ENCODE results near the gene SLC13A4.

GRCh38 chr7:135673360-135673706 is 54.7 kb downstream of the SLC13A4 start:
- TF ChIP-seq POLR2A (IDR thresholded peaks at IDR 0.05; ENCODE audit: low read depth, low read length) (no peak), MYC (IDR thresholded peaks at IDR 0.05; ENCODE audit: low read depth, low read length) (no peak), EZH2 (IDR thresholded peaks at IDR 0.05; ENCODE audit: borderline replicate concordance, low read depth, low read length, severe bottlenecking) (no peak), POLR2AphosphoS5 (IDR thresholded peaks at IDR 0.05; ENCODE audit: insufficient read depth, low read depth, low read length) (no peak), FOS (IDR thresholded peaks at IDR 0.05; ENCODE audit: borderline replicate concordance, insufficient read depth, low read length) (peak; percentile 15), CTCF (IDR thresholded peaks at IDR 0.05; ENCODE audit: extremely low read depth in 1 of 2, insufficient read depth in 1 of 2, low read depth in 1 of 2, low read length in 2 of 2) (no peak), GATA2 (IDR thresholded peaks at IDR 0.05; ENCODE audit: insufficient read depth, insufficient read length, low read depth, low read length) (no peak), JUN (IDR thresholded peaks at IDR 0.05; ENCODE audit: borderline replicate concordance, insufficient read depth, insufficient read length, low read depth) (no peak)
- TF ChIP-seq, protein P1, sequence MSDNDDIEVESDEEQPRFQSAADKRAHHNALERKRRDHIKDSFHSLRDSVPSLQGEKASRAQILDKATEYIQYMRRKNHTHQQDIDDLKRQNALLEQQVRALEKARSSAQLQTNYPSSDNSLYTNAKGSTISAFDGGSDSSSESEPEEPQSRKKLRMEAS (IDR thresholded peaks at IDR 0.05; ENCODE audit: insufficient read depth, insufficient read length): no peak
